ENCODE measurements around the gene INSL6. TPM values are rescaled to one million over a fixed set of nuclear protein-coding genes. Genes with fewer than 3 reads are reported as not detected.

INSL6 gene
- total RNA-seq, 4 donors from 2014 or later, result not detected

GRCh38 chr9:5178126-5178805 is 7.2 kb downstream of the INSL6 start:
- Histone ChIP-seq H3K27ac (no peak overlapping the region), H3K27me3 (no peaks in the 10 kb centered on the region), H3K4me3 (no peak overlapping the region), H3K36me3 (no peaks in the 10 kb centered on the region), H3K9me3 (no peaks in the 10 kb centered on the region), H3K4me1 (no peaks in the 10 kb centered on the region)
- no peak for DNase-seq
- TF ChIP-seq, protein P1, sequence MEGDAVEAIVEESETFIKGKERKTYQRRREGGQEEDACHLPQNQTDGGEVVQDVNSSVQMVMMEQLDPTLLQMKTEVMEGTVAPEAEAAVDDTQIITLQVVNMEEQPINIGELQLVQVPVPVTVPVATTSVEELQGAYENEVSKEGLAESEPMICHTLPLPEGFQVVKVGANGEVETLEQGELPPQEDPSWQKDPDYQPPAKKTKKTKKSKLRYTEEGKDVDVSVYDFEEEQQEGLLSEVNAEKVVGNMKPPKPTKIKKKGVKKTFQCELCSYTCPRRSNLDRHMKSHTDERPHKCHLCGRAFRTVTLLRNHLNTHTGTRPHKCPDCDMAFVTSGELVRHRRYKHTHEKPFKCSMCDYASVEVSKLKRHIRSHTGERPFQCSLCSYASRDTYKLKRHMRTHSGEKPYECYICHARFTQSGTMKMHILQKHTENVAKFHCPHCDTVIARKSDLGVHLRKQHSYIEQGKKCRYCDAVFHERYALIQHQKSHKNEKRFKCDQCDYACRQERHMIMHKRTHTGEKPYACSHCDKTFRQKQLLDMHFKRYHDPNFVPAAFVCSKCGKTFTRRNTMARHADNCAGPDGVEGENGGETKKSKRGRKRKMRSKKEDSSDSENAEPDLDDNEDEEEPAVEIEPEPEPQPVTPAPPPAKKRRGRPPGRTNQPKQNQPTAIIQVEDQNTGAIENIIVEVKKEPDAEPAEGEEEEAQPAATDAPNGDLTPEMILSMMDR (IDR thresholded peaks at IDR 0.05), result no peak

- Histone ChIP-seq H3K9me3 (peaks cover 0 to 9% (median 0%) of the 10 kb centered on the region in 4 donors), H3K4me1 (no peaks in the 10 kb centered on the region), H3K4me3 (no peak overlapping the region), H3K27ac (no peak overlapping the region), H3K27me3 (no peaks in the 10 kb centered on the region), H3K36me3 (peaks cover 0 to 15% (median 0%) of the 10 kb centered on the region in 3 donors)
- no peak for TF ChIP-seq POLR2A (IDR thresholded peaks at IDR 0.05)
- TF ChIP-seq, protein P1 (IDR thresholded peaks at IDR 0.05), result no peak
- DNase-seq, result no peak
These were observed 39.2 kb downstream of the INSL6 start for GRCh38 chr9:5146241-5146640.

DNA sequence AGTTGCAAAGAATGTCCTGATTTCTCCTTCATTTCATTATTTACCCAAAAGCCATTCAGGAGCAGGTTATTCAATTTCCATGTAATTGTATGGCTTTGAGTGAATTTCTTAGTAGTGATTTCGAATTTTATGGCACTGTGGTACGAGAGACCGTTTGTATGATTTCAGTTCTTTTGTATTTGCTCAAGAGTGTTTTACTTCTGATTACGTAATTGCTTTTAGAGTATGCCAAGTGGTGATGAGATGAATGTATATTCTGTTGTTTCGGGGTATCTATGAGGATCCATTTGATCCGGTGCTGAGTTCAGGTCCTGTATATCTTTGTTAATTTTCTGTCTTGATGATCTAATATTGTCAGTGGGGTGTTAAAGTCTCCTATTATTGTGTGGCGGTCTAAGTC is 41.2 kb downstream of the INSL6 start:
- TF ChIP-seq POLR2A (IDR thresholded peaks at IDR 0.05), result no peak
- TF ChIP-seq, protein P1 (IDR thresholded peaks at IDR 0.05), result no peak
- no peaks in the 10 kb centered on the region for H3K27me3 ChIP-seq
- H3K4me3 ChIP-seq, result no peak overlapping the region
- DNase-seq, result no peak
- H3K4me1 ChIP-seq, result no peaks in the 10 kb centered on the region
- H3K27ac ChIP-seq, result no peak overlapping the region
- H3K9me3 ChIP-seq, result peaks cover 0 to 9% (median 0%) of the 10 kb centered on the region in 4 donors
- H3K36me3 ChIP-seq, result peaks cover 0 to 15% (median 0%) of the 10 kb centered on the region in 3 donors

GRCh38 chr9:5140151-5140550 is 45.3 kb downstream of the INSL6 start:
- no peak for DNase-seq
- Histone ChIP-seq H3K27ac (no peak overlapping the region), H3K4me1 (no peaks in the 10 kb centered on the region), H3K4me3 (no peak overlapping the region), H3K27me3 (no peaks in the 10 kb centered on the region), H3K9me3 (peaks cover 0 to 4% (median 0%) of the 10 kb centered on the region in 4 donors), H3K36me3 (peaks cover 0 to 5% (median 0%) of the 10 kb centered on the region in 3 donors)
- TF ChIP-seq, protein P1 (IDR thresholded peaks at IDR 0.05), result no peak
- no peak for TF ChIP-seq POLR2A (IDR thresholded peaks at IDR 0.05)

DNA sequence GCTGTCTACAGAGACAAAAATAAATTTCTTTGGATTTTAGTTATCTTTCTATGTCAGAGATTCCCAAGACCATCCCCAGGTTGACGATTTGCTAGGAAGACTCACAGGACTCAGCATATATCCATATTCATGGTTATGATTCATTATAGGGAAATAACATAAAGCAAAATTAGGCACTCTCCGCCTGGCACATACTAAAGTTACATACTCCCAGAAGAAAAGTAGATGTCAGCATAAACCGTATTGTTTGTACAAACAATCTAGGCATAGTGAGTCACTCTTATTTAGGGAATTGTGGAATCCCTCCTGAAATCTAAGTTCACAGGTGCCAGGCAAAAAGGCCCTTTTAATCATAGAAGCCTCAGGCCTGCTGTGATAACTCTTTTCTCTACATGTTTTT is 62.9 kb downstream of the INSL6 start:
- Histone ChIP-seq H3K27me3 (no peaks in the 10 kb centered on the region), H3K27ac (no peak overlapping the region), H3K4me3 (no peak overlapping the region), H3K4me1 (no peaks in the 10 kb centered on the region), H3K9me3 (no peaks in the 10 kb centered on the region), H3K36me3 (peaks cover 0 to 35% (median 0%) of the 10 kb centered on the region in 3 donors)
- no peak for DNase-seq
- no peak for TF ChIP-seq POLR2A (IDR thresholded peaks at IDR 0.05)
- TF ChIP-seq, protein P1 (IDR thresholded peaks at IDR 0.05), result no peak

Data from Peyer's patch (tissue), 4 donors.